Measurements from ENCODE around the gene HMCN1. TPM values are rescaled to one million over a fixed set of nuclear protein-coding genes. Genes with fewer than 3 reads are reported as not detected.
A peak's percentile ranks its signal among the peaks of the same experiment; 100 is the strongest.

Gene HMCN1
- total and polyA plus RNA-seq, 2 donors (not counting 1 experiment from before 2014, with no cell fraction given), result 6.8 to 21.0 TPM

DNA sequence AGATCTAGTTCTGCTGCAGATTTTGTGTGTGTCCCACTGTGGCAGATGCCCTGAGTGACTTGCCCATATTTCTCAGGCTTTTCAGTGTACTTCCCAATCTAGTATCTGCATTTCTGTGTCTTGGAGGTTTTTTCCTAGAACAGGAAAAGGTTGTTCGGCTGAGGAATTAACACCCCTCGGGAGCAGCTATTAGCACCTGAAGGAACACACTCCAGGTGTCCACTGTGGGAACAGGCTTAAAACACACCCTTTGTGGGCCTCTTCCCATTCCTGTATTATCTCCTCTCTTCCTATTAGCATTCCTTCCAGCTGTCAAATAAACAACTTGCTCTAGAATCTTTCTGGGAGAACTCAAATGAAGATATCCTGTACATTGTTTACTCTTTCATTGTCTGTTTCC is 178.3 kb downstream of the HMCN1 start:
- Histone ChIP-seq H3K9me3 (ENCODE audit: control insufficient read depth, insufficient read depth, low read depth, low read length) (no peaks in the 10 kb centered on the region), H3K4me1 (ENCODE audit: control insufficient read depth, extremely low read depth, insufficient read depth, low read length) (no peaks in the 10 kb centered on the region), H3K27me3 (ENCODE audit: control insufficient read depth, insufficient read depth, low read length) (no peaks in the 10 kb centered on the region), H3K4me3 (replicated peaks in 1 of 4; ENCODE audit: control extremely low read depth in 1 of 4, insufficient read depth in 1 of 4, low read depth in 3 of 4, low read length in 4 of 4) (no peak overlapping the region), H3K27ac (ENCODE audit: insufficient read depth, low read length) (no peak overlapping the region), H4K20me1 (ENCODE audit: control insufficient read depth, extremely low read depth, insufficient read depth, low read length) (no peaks in the 10 kb centered on the region), H3K9ac (ENCODE audit: insufficient read depth, low read length) (no peak overlapping the region), H2AFZ (ENCODE audit: low read length) (no peak overlapping the region), H3K4me2 (ENCODE audit: extremely low read depth, insufficient read depth, low read length) (no peak overlapping the region), H3K36me3 (ENCODE audit: control insufficient read depth, insufficient read depth, low read length) (no peaks in the 10 kb centered on the region), H3K79me2 (ENCODE audit: control insufficient read depth, insufficient read depth, low read length) (no peaks in the 10 kb centered on the region)
- TF ChIP-seq EZH2 (IDR thresholded peaks at IDR 0.05; ENCODE audit: low read length, missing control alignments), result no peak
- TF ChIP-seq, protein P1, sequence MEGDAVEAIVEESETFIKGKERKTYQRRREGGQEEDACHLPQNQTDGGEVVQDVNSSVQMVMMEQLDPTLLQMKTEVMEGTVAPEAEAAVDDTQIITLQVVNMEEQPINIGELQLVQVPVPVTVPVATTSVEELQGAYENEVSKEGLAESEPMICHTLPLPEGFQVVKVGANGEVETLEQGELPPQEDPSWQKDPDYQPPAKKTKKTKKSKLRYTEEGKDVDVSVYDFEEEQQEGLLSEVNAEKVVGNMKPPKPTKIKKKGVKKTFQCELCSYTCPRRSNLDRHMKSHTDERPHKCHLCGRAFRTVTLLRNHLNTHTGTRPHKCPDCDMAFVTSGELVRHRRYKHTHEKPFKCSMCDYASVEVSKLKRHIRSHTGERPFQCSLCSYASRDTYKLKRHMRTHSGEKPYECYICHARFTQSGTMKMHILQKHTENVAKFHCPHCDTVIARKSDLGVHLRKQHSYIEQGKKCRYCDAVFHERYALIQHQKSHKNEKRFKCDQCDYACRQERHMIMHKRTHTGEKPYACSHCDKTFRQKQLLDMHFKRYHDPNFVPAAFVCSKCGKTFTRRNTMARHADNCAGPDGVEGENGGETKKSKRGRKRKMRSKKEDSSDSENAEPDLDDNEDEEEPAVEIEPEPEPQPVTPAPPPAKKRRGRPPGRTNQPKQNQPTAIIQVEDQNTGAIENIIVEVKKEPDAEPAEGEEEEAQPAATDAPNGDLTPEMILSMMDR (conservative IDR thresholded peaks at IDR 0.05 in 1 of 2, IDR thresholded peaks at IDR 0.05 in 1 of 2; ENCODE audit: low read depth in 1 of 2, low read length in 2 of 2), result no peak
- DNase-seq (ENCODE audit: low read depth in 2 of 2), result no peak

DNA sequence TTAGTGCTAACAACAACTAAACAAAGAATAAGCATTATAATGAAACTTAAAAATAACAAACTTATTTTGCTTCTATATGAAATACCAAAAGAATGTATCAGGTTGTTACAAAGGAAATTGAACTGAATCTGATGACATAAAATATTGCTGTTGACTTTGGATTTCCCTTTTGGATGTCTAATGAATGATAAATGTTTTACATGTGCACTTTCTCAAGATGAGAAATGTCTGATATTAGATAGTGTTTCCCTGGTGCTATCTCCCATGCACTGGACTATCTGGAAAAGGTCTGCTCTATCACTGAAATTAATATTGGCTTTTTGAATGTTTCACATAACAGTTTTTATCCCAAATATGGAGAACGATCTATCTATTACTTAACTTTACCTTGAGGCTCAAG is 179.9 kb downstream of the HMCN1 start:
- no peak for DNase-seq (ENCODE audit: low read depth in 2 of 2)
- no peak overlapping the region for H3K27ac ChIP-seq (ENCODE audit: insufficient read depth, low read length)
- no peak for TF ChIP-seq EZH2 (IDR thresholded peaks at IDR 0.05; ENCODE audit: low read length, missing control alignments)
- TF ChIP-seq, protein P1 (conservative IDR thresholded peaks at IDR 0.05 in 1 of 2, IDR thresholded peaks at IDR 0.05 in 1 of 2; ENCODE audit: low read depth in 1 of 2, low read length in 2 of 2), result no peak
- no peaks in the 10 kb centered on the region for H3K27me3 ChIP-seq (ENCODE audit: control insufficient read depth, insufficient read depth, low read length)
- H3K4me1 ChIP-seq (ENCODE audit: control insufficient read depth, extremely low read depth, insufficient read depth, low read length), result no peaks in the 10 kb centered on the region
- no peak overlapping the region for H3K4me2 ChIP-seq (ENCODE audit: extremely low read depth, insufficient read depth, low read length)
- no peak overlapping the region for H2AFZ ChIP-seq (ENCODE audit: low read length)
- no peaks in the 10 kb centered on the region for H3K79me2 ChIP-seq (ENCODE audit: control insufficient read depth, insufficient read depth, low read length)
- H3K9ac ChIP-seq (ENCODE audit: insufficient read depth, low read length), result no peak overlapping the region
- no peaks in the 10 kb centered on the region for H4K20me1 ChIP-seq (ENCODE audit: control insufficient read depth, extremely low read depth, insufficient read depth, low read length)
- H3K36me3 ChIP-seq (ENCODE audit: control insufficient read depth, insufficient read depth, low read length), result no peaks in the 10 kb centered on the region
- H3K9me3 ChIP-seq (ENCODE audit: control insufficient read depth, insufficient read depth, low read depth, low read length), result no peaks in the 10 kb centered on the region
- no peak overlapping the region for H3K4me3 ChIP-seq (replicated peaks in 1 of 4; ENCODE audit: control extremely low read depth in 1 of 4, insufficient read depth in 1 of 4, low read depth in 3 of 4, low read length in 4 of 4)

DNA sequence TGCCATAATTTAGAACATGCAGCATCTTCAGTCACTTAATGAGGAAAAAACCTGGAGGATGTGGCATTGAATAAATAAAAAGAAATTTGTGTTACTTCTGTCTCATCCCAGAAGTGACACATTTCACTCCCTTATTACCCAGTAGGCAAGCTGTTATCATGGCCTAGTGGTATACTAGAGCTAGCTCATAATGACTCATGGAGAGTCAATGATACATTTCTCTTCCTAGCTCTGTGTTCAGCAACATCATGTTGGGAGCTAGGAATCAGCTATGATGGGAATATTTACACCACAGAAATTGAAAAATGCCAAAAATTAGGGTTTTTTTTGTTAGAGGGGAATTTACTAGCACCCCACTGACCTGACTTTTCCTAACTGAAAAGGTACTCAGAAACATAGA is 182.7 kb downstream of the HMCN1 start:
- H3K27ac ChIP-seq (ENCODE audit: insufficient read depth, low read length), result no peak overlapping the region
- H4K20me1 ChIP-seq (ENCODE audit: control insufficient read depth, extremely low read depth, insufficient read depth, low read length), result no peaks in the 10 kb centered on the region
- H3K4me3 ChIP-seq (replicated peaks in 1 of 4; ENCODE audit: control extremely low read depth in 1 of 4, insufficient read depth in 1 of 4, low read depth in 3 of 4, low read length in 4 of 4), result no peak overlapping the region
- TF ChIP-seq, protein P1 (conservative IDR thresholded peaks at IDR 0.05 in 1 of 2, IDR thresholded peaks at IDR 0.05 in 1 of 2; ENCODE audit: low read depth in 1 of 2, low read length in 2 of 2), result no peak
- no peak for TF ChIP-seq EZH2 (IDR thresholded peaks at IDR 0.05; ENCODE audit: low read length, missing control alignments)
- H3K4me2 ChIP-seq (ENCODE audit: extremely low read depth, insufficient read depth, low read length), result no peak overlapping the region
- H3K79me2 ChIP-seq (ENCODE audit: control insufficient read depth, insufficient read depth, low read length), result no peaks in the 10 kb centered on the region
- DNase-seq (ENCODE audit: low read depth in 2 of 2), result peak in 1 of 2 donors; percentile 16
- H3K9me3 ChIP-seq (ENCODE audit: control insufficient read depth, insufficient read depth, low read depth, low read length), result no peaks in the 10 kb centered on the region
- H3K9ac ChIP-seq (ENCODE audit: insufficient read depth, low read length), result no peak overlapping the region
- H3K4me1 ChIP-seq (ENCODE audit: control insufficient read depth, extremely low read depth, insufficient read depth, low read length), result no peaks in the 10 kb centered on the region
- no peak overlapping the region for H2AFZ ChIP-seq (ENCODE audit: low read length)
- no peaks in the 10 kb centered on the region for H3K27me3 ChIP-seq (ENCODE audit: control insufficient read depth, insufficient read depth, low read length)
- H3K36me3 ChIP-seq (ENCODE audit: control insufficient read depth, insufficient read depth, low read length), result no peaks in the 10 kb centered on the region
